H1 (cell line): Measurements from ENCODE around the gene BLCAP. TPM values are rescaled to one million over a fixed set of nuclear protein-coding genes. Genes with fewer than 3 reads are reported as not detected.

Experiments
- CTCF ChIA-PET: fragments of 300-600 bp; sonication (Branson Sonifier 250); formaldehyde crosslinking; loops from one replicate; lab custom pipeline; 2021; ENCODE audit not compliant: partially characterized antibody; lab: Charles Lee
- POLR2A ChIA-PET: fragments of 300-600 bp; sonication (Branson Sonifier 250); formaldehyde crosslinking; loops from one replicate; lab custom pipeline; 2021; ENCODE audit warnings: inconsistent platforms; ENCODE audit not compliant: partially characterized antibody; lab: Charles Lee
- DNase-seq, 2 experiments: peaks; one replicate each; pipeline versions ENCODE4 v3.0.0 to v3.0.0-alpha.2; 2010 to 2022; ENCODE audit warnings: low spot score in 2 of 2, low read depth in 1 of 2, mixed read lengths in 1 of 2
- FAIRE-seq: peaks from 2 replicates; lab custom pipeline; 2011; peaks lifted over from hg19 to GRCh38; lab: Jason Lieb, UNC
- H2AFZ ChIP-seq: 2 replicates; pipeline ENCODE4 v1.8.1; 2012; ENCODE audit warnings: low read length, inconsistent platforms
- H2AK5ac ChIP-seq: 2 replicates; pipeline ENCODE4 v1.6.1; 2013; ENCODE audit warnings: low read depth, low read length
- H2BK120ac ChIP-seq: replicated peaks from 2 replicates; pipeline ENCODE3; 2013; ENCODE audit warnings: low read depth, low read length, inconsistent platforms
- H2BK12ac ChIP-seq: 2 replicates; pipeline ENCODE4 v1.6.1; 2013; ENCODE audit warnings: low read depth, low read length
- H2BK15ac ChIP-seq: 2 replicates; pipeline ENCODE4 v1.6.1; 2013; ENCODE audit warnings: low read length
- H2BK20ac ChIP-seq: 2 replicates; pipeline ENCODE4 v1.6.1; 2013; ENCODE audit warnings: low read length
- H2BK5ac ChIP-seq: 2 replicates; pipeline ENCODE4 v1.6.1; 2013; ENCODE audit warnings: low read depth, low read length
- H3K14ac ChIP-seq: 2 replicates; pipeline ENCODE4 v1.6.1; 2013; ENCODE audit warnings: inconsistent platforms; ENCODE audit not compliant: insufficient read length
- H3K18ac ChIP-seq: 2 replicates; pipeline ENCODE4 v1.6.1; 2013; ENCODE audit warnings: low read length; ENCODE audit errors: extremely low read depth
- H3K23ac ChIP-seq: 2 replicates; pipeline ENCODE4 v1.6.1; 2013; ENCODE audit warnings: inconsistent platforms; ENCODE audit not compliant: insufficient read length
- H3K23me2 ChIP-seq: 2 replicates; pipeline ENCODE4 v1.6.1; 2013; ENCODE audit warnings: low read depth, low read length
- H3K27ac ChIP-seq: 2 replicates; pipeline ENCODE4 v1.6.1; 2011; ENCODE audit warnings: low read depth, low read length, inconsistent platforms
- H3K27me3 ChIP-seq, 4 experiments: replicated peaks in 1 of 4; 1 replicate in 1 of 4; 2 replicates in 3 of 4; pipeline versions ENCODE4 v1.6.1 to v1.8.1; 2011 to 2013; ENCODE audit warnings: low read length in 3 of 4, mild to moderate bottlenecking in 3 of 4, inconsistent platforms in 2 of 4, mixed read lengths in 2 of 4, moderate library complexity in 1 of 4; ENCODE audit not compliant: control insufficient read depth in 3 of 4, insufficient read depth in 3 of 4; ENCODE audit errors: extremely low read depth in 1 of 4
- H3K36me3 ChIP-seq, 4 experiments: 2 replicates each; pipeline versions ENCODE4 v1.6.1 to v1.8.1; 2011 to 2013; ENCODE audit warnings: mild to moderate bottlenecking in 4 of 4, low read length in 3 of 4, moderate library complexity in 2 of 4, control low read depth in 1 of 4, inconsistent platforms in 1 of 4; ENCODE audit not compliant: insufficient read depth in 4 of 4, control insufficient read depth in 2 of 4
- H3K4ac ChIP-seq: replicated peaks from 2 replicates; pipeline ENCODE3; 2013; ENCODE audit warnings: low read length, low read depth, mixed read lengths, inconsistent platforms; ENCODE audit not compliant: insufficient read length
- H3K4me1 ChIP-seq, 4 experiments: replicated peaks in 1 of 4; 1 replicate in 1 of 4; 2 replicates in 3 of 4; pipeline versions ENCODE4 v1.6.1 to v1.8.1; 2011 to 2013; ENCODE audit warnings: low read length in 3 of 4, inconsistent platforms in 2 of 4, mixed read lengths in 1 of 4; ENCODE audit not compliant: insufficient read depth in 4 of 4, control insufficient read depth in 3 of 4
- H3K4me2 ChIP-seq, 2 experiments: 2 replicates each; pipeline versions ENCODE4 v1.6.1 to v1.8.1; 2011 to 2013; ENCODE audit warnings: low read depth in 2 of 2, low read length in 2 of 2, control low read depth in 1 of 2, inconsistent platforms in 1 of 2, mild to moderate bottlenecking in 1 of 2; ENCODE audit not compliant: insufficient read depth in 1 of 2
- H3K4me3 ChIP-seq, 4 experiments: fragments of 200-600, 300-600 bp in 1 of 4; sonication (generic), shearing (Covaris generic), sonication (Bioruptor Twin) in 1 of 4; 2 replicates each; pipeline versions ENCODE4 v1.5.1 to v1.8.1; 2011 to 2016; ENCODE audit warnings: low read length in 4 of 4, low read depth in 3 of 4, control low read depth in 2 of 4, inconsistent platforms in 2 of 4, mild to moderate bottlenecking in 2 of 4, mixed read lengths in 1 of 4, moderate library complexity in 1 of 4; ENCODE audit not compliant: insufficient read depth in 2 of 4; ENCODE audit errors: extremely low read depth in 1 of 4
- H3K56ac ChIP-seq: replicated peaks from 2 replicates; pipeline ENCODE3; 2013; ENCODE audit warnings: low read depth, mild to moderate bottlenecking, mixed read lengths, low read length, inconsistent platforms; ENCODE audit not compliant: insufficient read length
- H3K79me1 ChIP-seq: 2 replicates; pipeline ENCODE4 v1.6.1; 2013; ENCODE audit warnings: low read depth, low read length, control low read depth
- H3K79me2 ChIP-seq, 2 experiments: 2 replicates each; pipeline versions ENCODE4 v1.6.1 to v1.8.1; 2012 to 2013; ENCODE audit warnings: low read length in 2 of 2, mild to moderate bottlenecking in 2 of 2, inconsistent platforms in 1 of 2; ENCODE audit not compliant: insufficient read depth in 2 of 2, control insufficient read depth in 1 of 2
- H3K9ac ChIP-seq, 4 experiments: replicated peaks in 1 of 4; 1 replicate in 1 of 4; 2 replicates in 3 of 4; pipeline versions ENCODE4 v1.6.1 to v1.8.1; 2011 to 2013; ENCODE audit warnings: low read depth in 3 of 4, low read length in 3 of 4, control low read depth in 2 of 4, mild to moderate bottlenecking in 2 of 4, moderate library complexity in 2 of 4, inconsistent platforms in 1 of 4; ENCODE audit errors: extremely low read depth in 1 of 4
- H3K9me3 ChIP-seq, 2 experiments: 2 replicates each; pipeline versions ENCODE4 v1.6.1 to v1.8.1; 2012 to 2013; ENCODE audit warnings: mild to moderate bottlenecking in 2 of 2, moderate library complexity in 2 of 2, control low read depth in 1 of 2, inconsistent platforms in 1 of 2, low read depth in 1 of 2, low read length in 1 of 2, mixed read lengths in 1 of 2; ENCODE audit not compliant: insufficient read depth in 2 of 2
- H4K20me1 ChIP-seq, 2 experiments: replicated peaks in 1 of 2; 2 replicates each; pipeline versions ENCODE3 to v1.8.1; 2011 to 2013; ENCODE audit warnings: inconsistent platforms in 2 of 2, low read length in 2 of 2, mild to moderate bottlenecking in 1 of 2; ENCODE audit not compliant: insufficient read depth in 2 of 2, control insufficient read depth in 1 of 2
- H4K5ac ChIP-seq: 2 replicates; pipeline ENCODE4 v1.6.1; 2013; ENCODE audit warnings: low read length, low read depth, mixed read lengths, inconsistent platforms; ENCODE audit not compliant: insufficient read length
- H4K8ac ChIP-seq: 2 replicates; pipeline ENCODE4 v1.8.0; 2013; ENCODE audit warnings: mild to moderate bottlenecking, moderate library complexity, low read length, inconsistent platforms; ENCODE audit not compliant: insufficient read depth; ENCODE audit errors: extremely low read depth
- H4K91ac ChIP-seq: replicated peaks from 2 replicates; pipeline ENCODE3; 2013; ENCODE audit warnings: low read length, mixed read lengths, inconsistent platforms; ENCODE audit not compliant: insufficient read length
- BCL11A ChIP-seq, 2 experiments: IDR thresholded peaks; one replicate each; pipeline ENCODE4 v1.6.1; 2011; ENCODE audit warnings: low read depth in 2 of 2, low read length in 2 of 2, mild to moderate bottlenecking in 2 of 2
- CEBPB ChIP-seq: IDR thresholded peaks from 2 replicates; pipeline ENCODE4 v1.6.1; 2012; ENCODE audit warnings: low read depth, low read length
- CHD1 ChIP-seq: IDR thresholded peaks from 2 replicates; pipeline ENCODE4 v1.6.1; 2012; ENCODE audit warnings: low read depth, low read length, improper control_type of control experiment
- CREB1 ChIP-seq: IDR thresholded peaks from 2 replicates; pipeline ENCODE4 v1.6.1; 2012; ENCODE audit warnings: inconsistent platforms
- CTCF ChIP-seq, 3 experiments: IDR thresholded peaks; 1 replicate in 2 of 3; 2 replicates in 1 of 3; pipeline versions ENCODE4 v1.5.1 to v1.6.1; 2011; ENCODE audit warnings: low read length in 3 of 3, mild to moderate bottlenecking in 3 of 3, inconsistent platforms in 2 of 3, low read depth in 1 of 3, moderate library complexity in 1 of 3; ENCODE audit not compliant: insufficient read depth in 1 of 3; ENCODE audit errors: control extremely low read depth in 1 of 3
- JUND ChIP-seq: IDR thresholded peaks from 2 replicates; pipeline ENCODE4 v1.6.1; 2011; ENCODE audit warnings: mild to moderate bottlenecking, improper control_type of control experiment, low read length
- NRF1 ChIP-seq: IDR thresholded peaks from 2 replicates; pipeline ENCODE4 v1.6.1; 2011; ENCODE audit warnings: mild to moderate bottlenecking, low read depth, low read length, improper control_type of control experiment
- PHF8 ChIP-seq: fragments of 200-600 bp; sonication (generic); conservative IDR thresholded peaks from 2 replicates; pipeline ENCODE4 v1.7.1; 2012; ENCODE audit warnings: low read depth, mild to moderate bottlenecking, inconsistent platforms, low read length, moderate library complexity
- SIX5 ChIP-seq: IDR thresholded peaks from 2 replicates; pipeline ENCODE4 v1.6.1; 2011; ENCODE audit warnings: mild to moderate bottlenecking, low read depth, low read length
- WGBS, 2 experiments: shearing (Covaris generic) in 1 of 2; methylation state at CpG; one replicate each; pipeline versions ENCODE4 v1.1.6 to v1.1.7; 2013 to 2015; ENCODE audit warnings: low lambda C conversion rate in 2 of 2, mixed read lengths in 2 of 2, inconsistent platforms in 1 of 2, low coverage in 1 of 2, missing lambda C conversion rate in 1 of 2; ENCODE audit not compliant: insufficient replicate concordance in 2 of 2, insufficient coverage in 1 of 2, insufficient read length in 1 of 2; ENCODE audit errors: extremely low coverage in 1 of 2, missing lambda C conversion rate in 1 of 2; 5-methylcytosine and 5-hydroxymethylcytosine counted together
- polyA plus RNA-seq, 7 experiments: library from polyadenylated mRNA; depleted of rRNA in 3 of 7; stranded (reverse) in 5 of 7; unstranded in 2 of 7; fragments of >200 nt in 5 of 7; fragments of 200-250 nt in 2 of 7; gene quantifications; 1 replicate in 5 of 7; 2 replicates in 1 of 7; 4 replicates in 1 of 7; pipeline versions ENCODE4 v1.2.1 to v1.2.3, GENCODE V29; 2011 to 2013; ENCODE audit warnings: missing spikeins in 2 of 7, mixed read lengths in 2 of 7
- total RNA-seq: library from RNA; stranded (reverse); fragmentation: NEBNext Ultra II Directional; extraction: Animal tissue kit (Norgen Biotek cat#: 25700); gene quantifications from 2 replicates; pipeline ENCODE4 v1.2.1, GENCODE V29; 2021

BLCAP gene
- total and polyA plus RNA-seq, 2 of the 8 experiments (the other 6 are each of a cell fraction or from before 2014, with no cell fraction given): 60.3 to 72.2 TPM

DNA sequence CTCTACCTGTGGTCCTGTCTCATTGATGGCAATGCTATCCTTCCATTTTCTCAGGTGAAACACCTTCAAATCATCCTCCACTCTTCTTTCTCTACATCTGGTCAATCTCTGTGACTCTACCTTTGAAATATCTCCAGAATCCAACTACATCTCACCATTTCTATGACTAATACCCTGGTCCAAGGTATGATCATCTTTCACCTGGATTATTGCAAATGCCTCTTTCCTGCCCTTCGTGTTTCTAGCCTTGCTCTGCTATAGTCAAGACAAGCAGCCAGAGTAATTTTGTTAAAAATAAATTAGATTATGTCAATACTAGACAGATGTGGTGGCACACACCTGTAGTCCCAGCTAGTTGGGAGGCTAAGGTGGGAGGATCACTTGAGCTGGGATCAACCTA is 17.8 kb upstream of the BLCAP start:
- no peak overlapping the region for H2BK120ac ChIP-seq
- CTCF ChIA-PET: interaction anchor here (0.8 to 2.4 kb wide), 4 partner anchors 13 to 979 kb away, joined by 3 to 9 read pairs (median 4); no protein-coding TSS in a partner anchor
- FAIRE-seq: no peak

More for the DNA sequence above, 17.8 kb upstream of the BLCAP start:
- Histone ChIP-seq H3K27ac (no peak overlapping the region), H3K9me3 (no peaks in the 10 kb centered on the region), H2BK12ac (no peak overlapping the region), H4K91ac (no peak overlapping the region), H3K23me2 (no peaks in the 10 kb centered on the region), H3K56ac (no peak overlapping the region), H3K18ac (no peak overlapping the region), H3K4ac (no peak overlapping the region), H3K4me1 (no peaks in the 10 kb centered on the region), H3K23ac (no peak overlapping the region), H3K4me3 (no peak overlapping the region), H2BK15ac (no peak overlapping the region), H2BK5ac (no peak overlapping the region), H4K5ac (no peak overlapping the region), H3K14ac (no peak overlapping the region), H3K36me3 (no peaks in the 10 kb centered on the region), H3K79me1 (no peaks in the 10 kb centered on the region), H2BK20ac (no peak overlapping the region), H2AK5ac (no peak overlapping the region), H3K27me3 (no peaks in the 10 kb centered on the region), H4K20me1 (no peaks in the 10 kb centered on the region), H3K79me2 (no peaks in the 10 kb centered on the region), H3K4me2 (no peak overlapping the region), H2AFZ (no peak overlapping the region), H3K9ac (no peak overlapping the region), H4K8ac (no peak overlapping the region)
- TF ChIP-seq CEBPB: no peak
- no peak for TF ChIP-seq SIX5
- no peak for TF ChIP-seq JUND
- no peak for TF ChIP-seq BCL11A (IDR thresholded peaks at IDR 0.05; ENCODE audit: low read depth in 2 of 2, low read length in 2 of 2)
- no peak for TF ChIP-seq CHD1
- no peak for TF ChIP-seq CTCF (IDR thresholded peaks at IDR 0.05; ENCODE audit: control extremely low read depth in 1 of 3, insufficient read depth in 1 of 3, low read depth in 1 of 3, low read length in 3 of 3)
- no peak for TF ChIP-seq CREB1
- no peak for TF ChIP-seq PHF8
- no peak for TF ChIP-seq NRF1
- POLR2A ChIA-PET: no interaction called here
- DNase-seq: no peak
- WGBS, 2 experiments: 90% methylated on average over 1 of the region's 1 CpG; no CpG with 5 or more reads in 1 of the 2 experiments
